HG02870 (cell line): Measurements from ENCODE around the gene NKX6-2.

ENCODE experiments used
- ATAC-seq: cut with Tn5 transposase; IDR thresholded peaks from one replicate; pipeline ENCODE4 v1.9.1; 2021; ENCODE audit warnings: mild to moderate bottlenecking, moderate library complexity; ENCODE audit not compliant: unreplicated experiment

NKX6-2 gene

DNA sequence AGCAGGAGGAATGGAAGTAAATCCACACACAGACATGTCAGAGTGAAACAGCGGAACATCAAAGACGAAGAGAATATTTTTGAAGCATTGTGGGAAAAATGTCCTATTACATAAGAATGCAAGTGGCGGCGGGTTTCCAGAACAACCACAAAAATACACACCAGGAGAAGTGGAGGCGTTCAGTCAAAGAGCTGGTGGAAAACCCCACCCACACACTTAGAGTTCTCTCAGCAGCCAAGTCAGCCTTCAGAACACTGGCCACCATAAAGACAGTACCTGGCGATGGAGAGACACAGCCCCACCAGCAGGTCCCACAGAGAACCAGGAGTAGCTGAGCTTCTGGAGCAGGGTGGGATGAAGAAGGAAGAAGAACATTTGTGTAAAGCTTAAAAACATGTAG lies 23.7 kb downstream of the NKX6-2 start:
- no peak for ATAC-seq

DNA sequence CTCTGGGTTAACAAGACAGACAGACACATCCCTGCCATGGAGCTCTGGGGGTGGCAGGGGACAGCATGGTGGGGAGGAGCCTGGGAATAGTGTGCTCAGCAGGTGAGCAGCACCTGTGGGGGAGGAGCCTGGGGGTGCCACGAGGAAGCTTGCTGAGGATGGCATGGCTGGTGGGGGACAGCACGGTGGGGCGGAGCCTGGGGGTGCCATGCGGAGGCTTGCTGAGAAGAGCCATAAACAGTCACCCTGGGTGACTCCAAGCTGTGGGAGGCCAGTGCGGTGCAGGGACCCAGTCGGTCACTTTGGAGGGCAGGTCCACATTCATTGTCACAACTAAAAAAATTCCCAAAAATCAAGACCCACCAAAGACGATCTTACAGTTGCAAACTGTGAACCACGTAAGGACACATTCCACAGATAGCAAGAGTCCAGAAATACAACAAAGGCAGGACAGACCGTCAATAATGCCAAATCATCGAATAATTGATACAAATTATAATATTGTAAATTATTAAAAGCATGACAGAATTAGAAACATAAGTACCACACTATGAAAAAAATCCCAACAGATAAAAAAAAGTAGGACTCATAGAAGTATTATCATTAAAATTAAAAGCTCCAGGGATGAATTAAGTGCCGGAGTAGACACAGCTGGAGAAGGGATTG lies 24.4 kb downstream of the NKX6-2 start:
- no peak for ATAC-seq

- ATAC-seq, result no peak
Measured at GRCh38 chr10:132758865-132759264, 27.1 kb downstream of the NKX6-2 start.

- ATAC-seq, result no peak
Measured at GRCh38 chr10:132757171-132757570, 28.8 kb downstream of the NKX6-2 start.

GRCh38 chr10:132756591-132756990 lies 29.4 kb downstream of the NKX6-2 start:
- no peak for ATAC-seq

- ATAC-seq, result no peak
Measured at GRCh38 chr10:132755166-132755711, 30.7 kb downstream of the NKX6-2 start.

- no peak for ATAC-seq
Measured at GRCh38 chr10:132754071-132754470, 31.9 kb downstream of the NKX6-2 start.

GRCh38 chr10:132753596-132753995 lies 32.4 kb downstream of the NKX6-2 start:
- no peak for ATAC-seq

DNA sequence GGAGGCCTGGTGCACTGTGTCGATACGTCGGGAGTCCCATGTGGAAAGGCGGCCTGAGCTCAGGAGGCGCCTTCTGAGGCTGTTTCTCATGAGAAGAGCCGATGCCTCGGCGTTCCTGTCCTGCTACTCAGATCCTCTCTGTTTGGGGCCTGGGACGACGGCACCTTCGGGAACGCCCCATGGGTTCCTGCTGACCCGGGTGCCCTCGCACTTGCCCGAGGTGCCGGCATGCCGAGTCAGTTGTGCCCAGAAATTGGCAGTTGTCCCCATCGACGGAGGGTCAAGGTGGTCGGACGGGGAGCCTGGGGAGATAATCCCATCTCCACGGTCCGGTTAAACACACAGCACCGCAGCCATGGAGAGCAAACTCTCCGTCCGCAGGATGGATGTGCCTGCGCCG lies 33.0 kb downstream of the NKX6-2 start:
- ATAC-seq, result no peak

- no peak for ATAC-seq
Measured at GRCh38 chr10:132752378-132752777, 33.6 kb downstream of the NKX6-2 start.

- no peak for ATAC-seq
Measured at GRCh38 chr10:132750936-132751335, 35.0 kb downstream of the NKX6-2 start.

DNA sequence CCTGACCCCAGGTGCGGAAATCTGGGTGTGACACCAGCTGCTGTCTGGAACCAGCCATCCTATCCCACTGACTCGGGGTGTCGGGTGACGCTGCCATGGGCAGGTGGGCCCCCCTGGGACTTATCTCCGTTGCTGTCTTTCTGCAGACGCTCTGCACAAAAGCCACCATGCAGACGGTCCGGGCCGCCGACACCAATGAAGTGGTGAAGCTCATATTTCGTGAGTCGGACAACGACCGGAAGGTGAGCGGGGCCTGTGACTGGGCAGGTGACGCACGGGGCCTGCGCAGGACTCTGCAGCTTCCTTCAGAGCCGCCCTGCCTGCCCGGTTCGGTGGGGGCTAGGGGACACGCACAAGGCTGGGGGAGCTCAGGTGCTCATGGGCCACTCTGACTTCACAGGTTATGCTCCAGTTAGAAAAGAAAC lies 36.6 kb downstream of the NKX6-2 start:
- no peak for ATAC-seq

GRCh38 chr10:132748545-132749370 lies 37.2 kb downstream of the NKX6-2 start:
- ATAC-seq, result no peak

DNA sequence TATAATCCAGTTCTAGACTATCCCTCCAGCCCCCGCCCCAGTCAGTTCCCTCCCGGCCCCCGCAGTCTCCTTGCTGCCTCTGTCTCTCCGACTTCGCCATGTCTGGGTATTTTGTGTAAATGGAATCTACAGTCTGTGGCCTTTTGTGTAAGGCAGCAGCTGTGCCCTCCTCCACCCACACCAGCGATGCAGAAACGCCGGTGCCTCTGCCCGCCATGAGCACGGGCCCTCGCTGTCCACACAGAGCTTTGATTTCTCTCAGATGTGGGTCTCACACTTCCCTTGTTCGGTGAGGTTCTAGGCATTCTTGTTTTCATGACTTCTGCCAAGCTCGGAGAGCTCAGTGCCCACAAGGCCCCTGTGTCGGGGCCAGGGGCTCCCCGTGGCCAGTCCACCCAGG lies 37.8 kb downstream of the NKX6-2 start:
- no peak for ATAC-seq

GRCh38 chr10:132746801-132747625 lies 38.9 kb downstream of the NKX6-2 start:
- ATAC-seq, result no peak

DNA sequence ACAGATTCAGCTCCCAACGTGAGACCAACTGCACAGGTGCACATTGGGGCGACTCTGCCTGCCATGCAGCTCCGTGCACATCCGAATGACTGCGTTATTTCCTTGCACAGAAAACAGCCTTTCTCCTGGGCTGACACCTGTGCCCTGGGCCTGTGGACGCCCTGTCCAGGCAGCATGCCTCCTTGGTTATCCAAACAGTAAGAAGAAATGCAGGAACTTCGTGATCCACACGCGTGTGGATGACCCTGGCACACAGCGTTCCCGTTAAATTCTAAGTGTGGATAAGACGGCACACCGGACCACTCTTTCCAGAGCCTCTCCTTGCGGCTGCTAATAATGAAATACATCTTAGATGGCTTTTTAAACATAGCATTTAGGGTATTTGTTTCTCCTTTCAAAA lies 39.6 kb downstream of the NKX6-2 start:
- ATAC-seq, result no peak

DNA sequence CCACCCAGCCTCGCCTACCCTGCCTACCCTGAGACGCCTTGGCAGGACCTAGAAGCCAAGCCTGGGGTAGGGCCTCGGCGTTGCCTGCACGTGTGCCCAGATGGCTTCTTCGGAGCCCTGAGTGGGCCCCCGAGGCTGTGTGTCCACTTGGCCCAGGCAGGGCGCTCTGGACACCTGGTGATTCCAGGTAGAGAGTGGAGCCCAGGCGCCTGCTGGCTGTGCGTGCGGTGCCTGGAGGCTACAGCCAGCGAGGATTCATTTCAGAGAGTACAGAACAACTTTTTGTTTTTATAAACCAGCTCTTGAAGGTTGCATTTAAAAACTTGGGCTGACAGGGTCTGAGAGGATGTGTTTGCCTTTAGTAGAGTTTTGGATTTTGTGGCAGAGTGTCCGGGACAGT lies 40.0 kb downstream of the NKX6-2 start:
- no peak for ATAC-seq

- no peak for ATAC-seq
Measured at GRCh38 chr10:132745511-132745910, 40.4 kb downstream of the NKX6-2 start.

- ATAC-seq, result no peak
Measured at GRCh38 chr10:132744839-132745238, 41.1 kb downstream of the NKX6-2 start.

DNA sequence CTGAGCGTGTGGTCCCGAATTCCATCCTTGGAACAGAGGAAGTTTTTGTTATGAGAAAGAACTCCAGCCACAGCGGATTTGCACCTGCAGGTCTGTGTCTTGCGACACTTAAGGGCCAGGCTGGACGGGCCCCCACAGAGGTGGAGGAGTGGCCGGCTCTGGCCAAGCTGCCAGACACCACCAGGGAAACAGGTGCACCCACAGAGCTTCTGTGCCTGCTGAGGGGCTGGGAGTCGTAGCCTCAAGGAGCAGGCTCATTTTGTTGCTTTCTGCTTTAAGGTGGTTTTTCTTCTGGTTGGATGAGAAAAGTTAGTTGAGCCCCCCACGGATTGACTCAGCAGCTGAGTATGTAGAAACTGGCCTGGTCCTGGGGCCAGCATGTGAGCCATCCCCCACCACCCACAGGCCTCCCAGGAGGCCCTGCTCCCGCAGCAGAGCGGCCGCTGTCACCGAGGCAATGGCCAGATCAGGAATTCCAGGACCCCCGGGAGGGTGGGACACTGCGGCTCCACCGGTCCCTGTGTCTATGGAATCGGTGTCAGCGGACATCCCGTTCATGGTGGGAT lies 41.9 kb downstream of the NKX6-2 start:
- ATAC-seq, result no peak
